SU-DHL-6 (cell line): ENCODE results near the gene PCK2.

Experiments
- H2AFZ ChIP-seq: fragments of 200-600 bp; sonication (generic); 2 replicates; pipeline ENCODE4 v1.6.1; 2014; ENCODE audit warnings: low read depth, mild to moderate bottlenecking, moderate library complexity, mixed read lengths, antibody characterized with exemption, low read length; ENCODE audit not compliant: severe bottlenecking
- H3F3A ChIP-seq: fragments of 200-600 bp; shearing (Covaris generic); 2 replicates; pipeline ENCODE4 v1.6.0; 2016; ENCODE audit warnings: antibody characterized with exemption, mild to moderate bottlenecking; ENCODE audit not compliant: insufficient read depth
- H3K27ac ChIP-seq: fragments of 200-600 bp; sonication (generic); 2 replicates; pipeline ENCODE4 v1.5.1; 2016; ENCODE audit warnings: low read depth, mild to moderate bottlenecking, low read length, moderate library complexity, mixed read lengths
- H3K27me3 ChIP-seq: fragments of 200-600 bp; sonication (generic), shearing (Covaris generic); 2 replicates; pipeline ENCODE4 v1.6.0; 2014; ENCODE audit warnings: mild to moderate bottlenecking, low read length
- H3K36me3 ChIP-seq: fragments of 200-600 bp; sonication (generic); 2 replicates; pipeline ENCODE4 v1.6.1; 2014; ENCODE audit warnings: mild to moderate bottlenecking, low read length, mixed read lengths
- H3K4me2 ChIP-seq: fragments of 300-600, 200-600 bp; shearing (Covaris generic), sonication (generic); 2 replicates; pipeline ENCODE4 v1.6.0; 2014; ENCODE audit warnings: low read length, low read depth, mild to moderate bottlenecking; ENCODE audit not compliant: poor library complexity, severe bottlenecking
- H3K4me3 ChIP-seq: fragments of 200-600 bp; sonication (generic); 2 replicates; pipeline ENCODE4 v1.5.1; 2014; ENCODE audit warnings: antibody characterized with exemption, low read length, mild to moderate bottlenecking, mixed read lengths; ENCODE audit not compliant: insufficient read depth, poor library complexity, severe bottlenecking
- H3K79me2 ChIP-seq: fragments of 200-600 bp; sonication (generic); 2 replicates; pipeline ENCODE4 v1.6.1; 2014; ENCODE audit warnings: mild to moderate bottlenecking, low read length, moderate library complexity; ENCODE audit not compliant: insufficient read depth
- H3K9ac ChIP-seq: fragments of 200-600 bp; sonication (generic); 2 replicates; pipeline ENCODE4 v1.7.0; 2014; ENCODE audit warnings: mild to moderate bottlenecking, low read length
- H3K9me2 ChIP-seq: fragments of 200-600 bp; sonication (generic); replicated peaks from 2 replicates; pipeline ENCODE4 v1.6.1; 2014; ENCODE audit warnings: low read length; ENCODE audit not compliant: insufficient read depth
- H3K9me3 ChIP-seq: fragments of 200-600 bp; sonication (generic); 2 replicates; pipeline ENCODE4 v1.6.1; 2014; ENCODE audit warnings: low read length, mixed read lengths; ENCODE audit not compliant: insufficient read depth
- H4K20me1 ChIP-seq: fragments of 200-600 bp; sonication (generic); 2 replicates; pipeline ENCODE4 v1.6.1; 2014; ENCODE audit warnings: low read depth, mild to moderate bottlenecking, antibody characterized with exemption, low read length, moderate library complexity, mixed read lengths
- EZH2phosphoT487 ChIP-seq: fragments of 200-600 bp; sonication (generic), shearing (Covaris generic); conservative IDR thresholded peaks from 2 replicates; pipeline ENCODE4 v1.6.1; 2018; ENCODE audit warnings: mild to moderate bottlenecking, antibody characterized with exemption, low read length, moderate library complexity, mixed read lengths
- TF ChIP-seq, protein P1 (sequence below): fragments of 200-600 bp; sonication (generic); IDR thresholded peaks from one replicate; pipeline ENCODE4 v1.5.1; 2017; ENCODE audit warnings: antibody characterized with exemption, mild to moderate bottlenecking, low read length, moderate library complexity; ENCODE audit not compliant: insufficient read depth, poor library complexity, severe bottlenecking

The PCK2 gene

DNA sequence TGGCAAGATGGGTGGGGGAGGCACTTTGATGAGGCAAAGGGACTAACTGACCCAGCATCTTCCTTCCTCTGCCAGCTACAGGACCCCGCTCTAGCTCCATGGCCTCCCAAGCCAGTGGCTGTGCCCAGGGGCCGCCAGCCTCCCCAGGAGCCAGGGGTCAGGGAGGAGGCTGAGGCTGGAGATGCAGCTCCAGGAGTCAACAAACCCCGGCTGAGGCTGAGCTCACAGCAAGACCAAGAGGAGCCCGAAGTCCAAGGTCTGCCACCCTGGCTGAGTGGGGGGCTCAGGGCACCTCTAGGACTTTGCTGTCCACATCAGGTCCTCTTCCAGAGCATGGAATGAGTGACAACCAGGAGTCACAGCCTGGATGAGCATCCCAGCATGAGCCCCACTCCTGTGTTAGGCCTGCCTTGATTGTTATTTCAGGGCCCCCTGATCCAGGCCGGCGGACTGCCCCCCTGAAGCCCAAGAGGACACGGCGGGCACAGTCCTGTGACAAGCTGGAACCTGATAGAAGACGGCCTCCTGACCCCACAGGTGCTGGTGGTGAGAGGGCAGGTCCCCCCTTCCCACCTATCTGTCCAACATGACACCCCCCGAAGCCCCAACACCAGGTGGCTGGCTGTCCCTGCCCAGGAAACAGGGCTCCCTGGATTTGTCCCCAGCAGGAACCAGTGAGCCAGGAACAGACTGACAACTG lies 25.2 kb upstream of the PCK2 start:
- Histone ChIP-seq H3K79me2 (no peaks in the 10 kb centered on the region), H3K27ac (no peak overlapping the region), H3K4me3 (no peak overlapping the region), H3K9me3 (no peaks in the 10 kb centered on the region), H3K9me2 (no peaks in the 10 kb centered on the region), H3K9ac (no peak overlapping the region), H4K20me1 (no peaks in the 10 kb centered on the region), H3K4me2 (no peak overlapping the region), H3K36me3 (no peaks in the 10 kb centered on the region), H3F3A (no peaks in the 10 kb centered on the region), H3K27me3 (no peaks in the 10 kb centered on the region), H2AFZ (no peak overlapping the region)
- TF ChIP-seq EZH2phosphoT487: no peak
- TF ChIP-seq, protein P1, sequence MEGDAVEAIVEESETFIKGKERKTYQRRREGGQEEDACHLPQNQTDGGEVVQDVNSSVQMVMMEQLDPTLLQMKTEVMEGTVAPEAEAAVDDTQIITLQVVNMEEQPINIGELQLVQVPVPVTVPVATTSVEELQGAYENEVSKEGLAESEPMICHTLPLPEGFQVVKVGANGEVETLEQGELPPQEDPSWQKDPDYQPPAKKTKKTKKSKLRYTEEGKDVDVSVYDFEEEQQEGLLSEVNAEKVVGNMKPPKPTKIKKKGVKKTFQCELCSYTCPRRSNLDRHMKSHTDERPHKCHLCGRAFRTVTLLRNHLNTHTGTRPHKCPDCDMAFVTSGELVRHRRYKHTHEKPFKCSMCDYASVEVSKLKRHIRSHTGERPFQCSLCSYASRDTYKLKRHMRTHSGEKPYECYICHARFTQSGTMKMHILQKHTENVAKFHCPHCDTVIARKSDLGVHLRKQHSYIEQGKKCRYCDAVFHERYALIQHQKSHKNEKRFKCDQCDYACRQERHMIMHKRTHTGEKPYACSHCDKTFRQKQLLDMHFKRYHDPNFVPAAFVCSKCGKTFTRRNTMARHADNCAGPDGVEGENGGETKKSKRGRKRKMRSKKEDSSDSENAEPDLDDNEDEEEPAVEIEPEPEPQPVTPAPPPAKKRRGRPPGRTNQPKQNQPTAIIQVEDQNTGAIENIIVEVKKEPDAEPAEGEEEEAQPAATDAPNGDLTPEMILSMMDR: no peak

DNA sequence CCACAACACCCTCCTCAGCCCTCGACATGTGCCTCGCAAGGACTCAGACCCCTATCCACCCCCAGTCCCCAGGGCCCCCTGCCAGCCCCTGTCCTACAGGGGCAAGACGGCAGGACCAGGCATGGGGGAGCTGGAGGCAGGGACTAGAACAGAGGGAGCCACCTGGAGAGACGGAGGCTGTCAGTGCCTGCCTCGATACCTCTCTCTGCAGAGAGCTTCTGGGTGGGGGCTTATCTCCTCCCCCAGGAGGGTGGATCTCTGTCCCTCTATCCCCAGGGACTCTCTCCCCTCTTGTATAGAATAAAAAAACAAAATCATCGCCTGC lies 24.7 kb upstream of the PCK2 start:
- Histone ChIP-seq H3K4me2 (no peak overlapping the region), H3F3A (no peaks in the 10 kb centered on the region), H3K36me3 (no peaks in the 10 kb centered on the region), H3K27ac (no peak overlapping the region), H3K9ac (no peak overlapping the region), H3K9me2 (no peaks in the 10 kb centered on the region), H3K9me3 (no peaks in the 10 kb centered on the region), H2AFZ (no peak overlapping the region), H3K27me3 (no peaks in the 10 kb centered on the region), H3K4me3 (no peak overlapping the region), H4K20me1 (no peaks in the 10 kb centered on the region), H3K79me2 (no peaks in the 10 kb centered on the region)
- TF ChIP-seq EZH2phosphoT487: no peak
- TF ChIP-seq, protein P1: no peak

DNA sequence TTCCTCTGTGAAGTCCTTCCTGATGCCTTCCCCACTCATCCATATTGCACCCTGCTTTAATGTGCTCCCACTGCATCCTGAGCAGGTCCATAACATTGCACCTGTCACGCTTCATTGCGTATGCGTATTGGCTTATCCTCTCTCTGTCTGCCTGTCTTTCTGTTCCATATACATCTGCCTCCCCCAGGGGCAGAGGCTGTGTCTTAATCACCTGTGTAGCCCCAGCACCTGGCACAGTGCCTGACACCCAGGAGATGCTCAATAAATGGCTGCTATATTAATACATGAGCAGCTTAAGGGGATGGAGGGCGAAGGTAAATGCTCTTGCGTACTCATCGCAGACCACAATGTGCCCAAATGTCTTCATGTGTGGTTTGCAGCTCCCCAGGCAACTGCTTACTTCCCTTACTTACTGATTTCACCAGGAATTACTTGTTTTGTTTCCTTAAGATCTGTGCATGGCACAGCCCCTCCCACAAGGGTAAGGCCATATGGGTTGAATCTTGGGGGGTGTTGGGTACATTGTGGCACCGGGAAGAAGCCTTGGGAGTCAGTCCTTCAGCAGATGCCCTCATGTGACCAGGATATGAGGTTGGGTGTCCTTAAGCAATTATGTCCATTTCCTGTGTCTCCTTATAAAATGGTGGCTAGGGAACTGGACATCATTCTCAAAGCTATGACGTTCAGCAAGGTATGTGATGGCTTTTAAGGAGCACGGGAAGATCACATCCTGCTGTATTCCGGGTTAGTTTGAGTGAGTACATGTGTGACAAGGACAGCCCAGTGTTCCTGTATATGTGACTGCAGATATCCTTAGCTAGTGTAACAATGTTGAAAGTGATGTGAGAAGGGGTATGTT lies 23.6 kb upstream of the PCK2 start:
- no peaks in the 10 kb centered on the region for H3F3A ChIP-seq
- H3K27ac ChIP-seq: no peak overlapping the region
- no peaks in the 10 kb centered on the region for H4K20me1 ChIP-seq
- H3K9ac ChIP-seq: no peak overlapping the region
- no peak overlapping the region for H3K4me2 ChIP-seq
- TF ChIP-seq, protein P1: no peak
- no peak for TF ChIP-seq EZH2phosphoT487
- no peaks in the 10 kb centered on the region for H3K79me2 ChIP-seq
- no peaks in the 10 kb centered on the region for H3K9me2 ChIP-seq
- H3K9me3 ChIP-seq: no peaks in the 10 kb centered on the region
- no peak overlapping the region for H2AFZ ChIP-seq
- no peak overlapping the region for H3K4me3 ChIP-seq
- no peaks in the 10 kb centered on the region for H3K27me3 ChIP-seq
- H3K36me3 ChIP-seq: no peaks in the 10 kb centered on the region
